Smooth muscle cell (in vitro differentiated cells): ENCODE results near the gene AKR7A2. TPM values are rescaled to one million over a fixed set of nuclear protein-coding genes. Genes with fewer than 3 reads are reported as not detected.
"Not testable (repeated sequence)": the region's sequence is repeated elsewhere in the genome, so short reads cannot be mapped to it uniquely, and the experiment has no call there.

Experiments
- DNase-seq: peaks from one replicate; lab custom pipeline; 2025; ENCODE audit not compliant: unreplicated experiment; lab: John Stamatoyannopoulos, UW
- H2AFZ ChIP-seq: fragments of 200-600 bp; sonication (generic); 2 replicates; pipeline ENCODE4 v1.6.0; 2016; ENCODE audit warnings: antibody characterized with exemption, low read depth, mild to moderate bottlenecking
- H3F3A ChIP-seq: fragments of 200-600 bp; sonication (generic); 2 replicates; pipeline ENCODE4 v1.6.0; 2017; ENCODE audit warnings: antibody characterized with exemption, low read depth
- H3K27ac ChIP-seq: fragments of 200-600 bp; sonication (generic); 2 replicates; pipeline ENCODE4 v1.5.1; 2016; ENCODE audit warnings: low read depth, mild to moderate bottlenecking
- H3K27me3 ChIP-seq: fragments of 200-600 bp; sonication (generic); 2 replicates; pipeline ENCODE4 v1.6.1; 2016; ENCODE audit warnings: low read depth, mild to moderate bottlenecking
- H3K36me3 ChIP-seq: fragments of 200-600 bp; sonication (generic); 2 replicates; pipeline ENCODE4 v1.5.1; 2016; ENCODE audit warnings: low read depth
- H3K4me1 ChIP-seq: fragments of 200-600 bp; sonication (generic); 2 replicates; pipeline ENCODE4 v1.5.1; 2016; ENCODE audit warnings: low read depth
- H3K4me2 ChIP-seq: fragments of 200-600 bp; sonication (generic); 2 replicates; pipeline ENCODE4 v1.6.0; 2016; ENCODE audit warnings: mild to moderate bottlenecking
- H3K4me3 ChIP-seq: fragments of 200-600 bp; sonication (generic); 2 replicates; pipeline ENCODE4 v1.5.1; 2016; ENCODE audit warnings: mild to moderate bottlenecking
- H3K79me2 ChIP-seq: fragments of 200-600 bp; sonication (generic); 2 replicates; pipeline ENCODE4 v1.6.0; 2016; ENCODE audit warnings: low read depth, mild to moderate bottlenecking
- H3K9ac ChIP-seq: fragments of 200-600 bp; sonication (generic); 2 replicates; pipeline ENCODE4 v1.6.0; 2016; ENCODE audit warnings: low read depth
- H3K9me3 ChIP-seq: fragments of 200-600 bp; sonication (generic); replicated peaks from 2 replicates; pipeline ENCODE4 v1.5.1; 2016; ENCODE audit warnings: low read depth
- H4K20me1 ChIP-seq: fragments of 200-600 bp; sonication (generic); 2 replicates; pipeline ENCODE4 v1.6.0; 2016; ENCODE audit warnings: low read depth
- WGBS: methylation state at CpG from one replicate; pipeline ENCODE4 v1.1.7; 2016; ENCODE audit warnings: low lambda C conversion rate; 5-methylcytosine and 5-hydroxymethylcytosine counted together
- polyA plus RNA-seq: library from polyadenylated mRNA; unstranded; fragments of >200 nt; fragmentation: Nextera tagmentation; extraction: Ambion mirVana; gene quantifications from 2 replicates; pipeline ENCODE4 v1.2.1, GENCODE V29; 2016
- total RNA-seq: library from RNA; depleted of rRNA; stranded (reverse); fragments of >200 nt; gene quantifications from 2 replicates; pipeline ENCODE4 v1.2.3, GENCODE V29; 2014
- TF ChIP-seq, protein P1 (sequence below): fragments of 200-600 bp; sonication (generic); IDR thresholded peaks from 2 replicates; pipeline ENCODE4 v1.5.1; 2017; ENCODE audit warnings: borderline replicate concordance, mild to moderate bottlenecking, antibody characterized with exemption; ENCODE audit not compliant: insufficient read depth, poor library complexity, severe bottlenecking

Gene AKR7A2
- total and polyA plus RNA-seq, 2 experiments from 2014 or later, result 67.5 to 86.4 TPM

DNA sequence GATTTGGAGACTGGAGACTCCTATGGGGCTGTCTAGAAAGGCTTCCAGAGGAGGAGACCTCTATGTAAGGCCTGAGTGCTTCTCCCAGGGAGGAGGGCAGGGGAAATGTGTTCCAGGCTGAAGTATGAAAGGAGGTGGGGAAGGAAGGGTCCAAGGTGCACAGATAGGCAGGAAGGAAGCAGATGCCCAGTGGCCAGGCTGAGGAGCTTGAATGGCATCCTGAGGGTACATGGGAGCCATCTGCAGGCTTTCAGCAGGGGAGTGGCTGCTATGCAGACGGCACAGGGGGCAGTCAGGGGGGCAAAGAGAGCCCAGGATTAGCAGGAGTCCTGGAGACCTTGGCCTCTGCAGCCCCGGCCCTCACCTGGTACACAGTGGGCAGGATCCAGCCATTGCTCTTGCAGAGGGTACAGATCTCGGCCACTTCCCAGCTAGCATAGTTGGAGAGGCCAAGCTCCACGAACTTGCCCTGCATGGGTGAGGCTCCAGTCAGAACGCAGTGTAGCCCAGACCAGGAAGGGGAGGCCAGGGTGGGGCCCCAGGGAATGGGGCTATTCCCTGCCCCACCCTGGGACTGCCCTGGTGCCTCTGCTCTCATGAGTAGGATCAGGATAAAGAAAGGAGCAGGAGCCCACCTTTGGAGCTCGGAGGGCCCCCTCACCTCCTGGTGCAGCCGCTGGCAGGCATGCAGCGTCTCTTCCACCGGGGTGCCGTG lies 4.0 kb downstream of the AKR7A2 start:
- Histone ChIP-seq H3K9ac (no peak overlapping the region), H3K27ac (no peak overlapping the region), H2AFZ (no peak overlapping the region), H3K27me3 (no peaks in the 10 kb centered on the region), H3K36me3 (peaks cover 6% of the 10 kb centered on the region), H3K9me3 (no peaks in the 10 kb centered on the region), H4K20me1 (peaks cover 23% of the 10 kb centered on the region), H3F3A (no peaks in the 10 kb centered on the region), H3K4me2 (no peak overlapping the region), H3K79me2 (peaks cover 4% of the 10 kb centered on the region), H3K4me3 (no peak overlapping the region), H3K4me1 (peaks cover 3% of the 10 kb centered on the region)
- DNase-seq, result no peak
- TF ChIP-seq, protein P1, sequence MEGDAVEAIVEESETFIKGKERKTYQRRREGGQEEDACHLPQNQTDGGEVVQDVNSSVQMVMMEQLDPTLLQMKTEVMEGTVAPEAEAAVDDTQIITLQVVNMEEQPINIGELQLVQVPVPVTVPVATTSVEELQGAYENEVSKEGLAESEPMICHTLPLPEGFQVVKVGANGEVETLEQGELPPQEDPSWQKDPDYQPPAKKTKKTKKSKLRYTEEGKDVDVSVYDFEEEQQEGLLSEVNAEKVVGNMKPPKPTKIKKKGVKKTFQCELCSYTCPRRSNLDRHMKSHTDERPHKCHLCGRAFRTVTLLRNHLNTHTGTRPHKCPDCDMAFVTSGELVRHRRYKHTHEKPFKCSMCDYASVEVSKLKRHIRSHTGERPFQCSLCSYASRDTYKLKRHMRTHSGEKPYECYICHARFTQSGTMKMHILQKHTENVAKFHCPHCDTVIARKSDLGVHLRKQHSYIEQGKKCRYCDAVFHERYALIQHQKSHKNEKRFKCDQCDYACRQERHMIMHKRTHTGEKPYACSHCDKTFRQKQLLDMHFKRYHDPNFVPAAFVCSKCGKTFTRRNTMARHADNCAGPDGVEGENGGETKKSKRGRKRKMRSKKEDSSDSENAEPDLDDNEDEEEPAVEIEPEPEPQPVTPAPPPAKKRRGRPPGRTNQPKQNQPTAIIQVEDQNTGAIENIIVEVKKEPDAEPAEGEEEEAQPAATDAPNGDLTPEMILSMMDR, result no peak
- 96% methylated on average over 10 of the region's 10 CpGs for WGBS

DNA sequence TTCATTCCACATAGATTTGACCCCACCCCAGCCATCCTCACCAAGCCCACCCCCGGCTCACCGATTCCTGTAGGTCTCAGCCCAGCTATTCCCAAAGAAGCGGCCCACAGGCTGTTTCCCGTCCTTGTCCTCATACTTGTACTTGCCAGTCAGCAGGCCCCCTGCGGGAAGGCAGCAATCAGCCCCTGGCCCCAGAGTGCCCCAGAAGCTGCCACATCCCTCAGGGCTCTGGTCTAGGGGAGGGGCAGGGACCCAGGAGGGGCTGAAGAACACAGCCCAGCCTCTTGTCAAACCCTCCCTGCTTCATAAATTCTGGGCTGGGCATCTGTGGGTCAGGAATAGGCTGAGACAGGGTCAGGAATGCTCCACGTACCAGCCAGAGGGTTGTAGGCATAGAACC lies 5.0 kb downstream of the AKR7A2 start:
- 95% methylated on average over 6 of the region's 6 CpGs for WGBS
- no peak overlapping the region for H3K27ac ChIP-seq

DNA sequence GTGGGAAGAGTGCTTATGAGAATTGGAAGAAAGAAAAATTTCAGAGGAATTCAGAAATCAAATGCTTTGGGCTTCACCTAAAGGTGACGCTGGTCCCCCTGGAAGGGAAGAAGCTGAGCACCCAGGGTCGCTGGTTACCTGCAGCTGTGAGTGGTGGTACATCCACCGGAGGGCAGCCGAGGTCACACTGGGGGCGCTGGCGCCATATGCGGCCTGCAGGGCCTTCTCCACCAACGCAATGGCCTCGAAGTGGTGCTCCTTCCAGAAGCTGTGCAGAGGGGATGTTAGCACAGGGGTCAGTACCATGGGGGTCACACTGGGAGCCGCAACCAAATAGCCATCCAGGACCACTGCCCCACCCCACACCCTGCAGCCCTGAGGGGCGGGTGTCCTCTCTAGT lies 6.1 kb downstream of the AKR7A2 start:
- H3K36me3 ChIP-seq, result peaks cover 6% of the 10 kb centered on the region
- no peaks in the 10 kb centered on the region for H3K9me3 ChIP-seq
- H3K4me3 ChIP-seq, result no peak overlapping the region
- H3K4me1 ChIP-seq, result no peaks in the 10 kb centered on the region
- no peak overlapping the region for H3K9ac ChIP-seq
- peaks cover 20% of the 10 kb centered on the region for H4K20me1 ChIP-seq
- no peak overlapping the region for H3K27ac ChIP-seq
- no peak overlapping the region for H2AFZ ChIP-seq
- H3K27me3 ChIP-seq, result no peaks in the 10 kb centered on the region
- H3K79me2 ChIP-seq, result peaks cover 4% of the 10 kb centered on the region
- no peak overlapping the region for H3K4me2 ChIP-seq
- 98% methylated on average over 11 of the region's 11 CpGs for WGBS
- no peaks in the 10 kb centered on the region for H3F3A ChIP-seq
- TF ChIP-seq, protein P1, result no peak
- DNase-seq, result no peak

More for the DNA sequence above, 5.0 kb downstream of the AKR7A2 start:
- H3K4me3 ChIP-seq, result no peak overlapping the region
- no peak overlapping the region for H3K4me2 ChIP-seq
- no peak overlapping the region for H2AFZ ChIP-seq
- peaks cover 3% of the 10 kb centered on the region for H3K4me1 ChIP-seq
- no peaks in the 10 kb centered on the region for H3K9me3 ChIP-seq
- TF ChIP-seq, protein P1, result no peak
- H3F3A ChIP-seq, result no peaks in the 10 kb centered on the region
- DNase-seq, result no peak
- H4K20me1 ChIP-seq, result peaks cover 23% of the 10 kb centered on the region
- no peak overlapping the region for H3K9ac ChIP-seq
- no peaks in the 10 kb centered on the region for H3K27me3 ChIP-seq
- peaks cover 6% of the 10 kb centered on the region for H3K36me3 ChIP-seq
- H3K79me2 ChIP-seq, result peaks cover 4% of the 10 kb centered on the region

DNA sequence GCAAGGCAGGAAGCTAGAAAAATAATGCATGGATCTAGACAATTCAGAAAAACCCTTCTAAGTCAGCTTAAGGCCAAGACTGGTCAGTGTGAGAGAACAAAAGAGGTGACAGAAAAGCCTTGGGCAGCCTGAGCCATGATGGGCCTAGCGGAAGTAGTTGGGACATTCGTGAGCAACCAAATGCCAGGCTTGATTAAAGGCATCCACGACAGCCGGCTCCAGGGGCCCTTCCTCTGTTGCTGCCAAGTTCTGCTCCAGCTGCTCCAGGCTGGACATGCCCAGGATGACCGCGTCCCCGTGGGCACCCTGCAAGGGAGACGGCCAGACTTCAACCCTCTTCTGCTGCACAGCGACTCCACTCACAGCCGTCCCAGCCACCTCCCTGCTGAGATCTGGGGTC lies 7.9 kb downstream of the AKR7A2 start:
- not testable (repeated sequence) for H2AFZ ChIP-seq

More for the DNA sequence above, 7.9 kb downstream of the AKR7A2 start:
- not testable (repeated sequence) for H3K9ac ChIP-seq, H3K27ac ChIP-seq, H3K4me1 ChIP-seq, H3K9me3 ChIP-seq, H3K36me3 ChIP-seq, DNase-seq, H3K4me2 ChIP-seq, H3K79me2 ChIP-seq, H3F3A ChIP-seq, H3K4me3 ChIP-seq, H3K27me3 ChIP-seq, H4K20me1 ChIP-seq
- WGBS, result 97% methylated on average over 10 of the region's 10 CpGs
